Measurements from ENCODE around the gene ADCY4.

GRCh38 chr14:24300326-24300980 is 34.4 kb downstream of the ADCY4 start:
- no peak for TF ChIP-seq EZH2 (IDR thresholded peaks at IDR 0.05; ENCODE audit: low read length, unreplicated experiment)
- no peak for TF ChIP-seq CTCF (conservative IDR thresholded peaks at IDR 0.05; ENCODE audit: low read depth, low read length)
- no peak for TF ChIP-seq EZH2phosphoT487 (IDR thresholded peaks at IDR 0.05; ENCODE audit: borderline replicate concordance, low read length)
